WTC11 (cell line): ENCODE results near the gene ASF1A.

Source experiments
- CREB1 ChIP-seq: sonication (generic); formaldehyde crosslinking; IDR thresholded peaks from 2 replicates; pipeline ENCODE4 v1.8.0; 2023; ENCODE audit warnings: mild to moderate bottlenecking, missing genetic modification reagents
- CREM ChIP-seq: sonication (generic); formaldehyde crosslinking; IDR thresholded peaks from 2 replicates; pipeline ENCODE4 v1.8.1; 2022; ENCODE audit warnings: mild to moderate bottlenecking, missing genetic modification reagents, moderate library complexity
- JUN ChIP-seq: sonication (generic); formaldehyde crosslinking; IDR thresholded peaks from 2 replicates; pipeline ENCODE4 v1.8.0; 2023; ENCODE audit warnings: mild to moderate bottlenecking, missing genetic modification reagents
- SP1 ChIP-seq: sonication (generic); formaldehyde crosslinking; conservative IDR thresholded peaks from 2 replicates; pipeline ENCODE4 v1.8.1; 2022; ENCODE audit warnings: missing genetic modification reagents
- TEAD1 ChIP-seq: sonication (generic); formaldehyde crosslinking; IDR thresholded peaks from 2 replicates; pipeline ENCODE4 v1.8.0; 2022; ENCODE audit warnings: mild to moderate bottlenecking, missing genetic modification reagents
- ZNF317 ChIP-seq: sonication (generic); formaldehyde crosslinking; IDR thresholded peaks from 2 replicates; pipeline ENCODE4 v1.8.1; 2023; ENCODE audit warnings: low read depth, mild to moderate bottlenecking, moderate library complexity, missing genetic modification reagents, borderline replicate concordance
- TF ChIP-seq, protein P1 (sequence below): sonication (generic); formaldehyde crosslinking; IDR thresholded peaks from 2 replicates; pipeline ENCODE4 v1.8.0; 2022; ENCODE audit warnings: mild to moderate bottlenecking, missing genetic modification reagents
- TF ChIP-seq, protein P2 (sequence below): sonication (generic); formaldehyde crosslinking; IDR thresholded peaks from 2 replicates; pipeline ENCODE4 v1.8.0; 2023; ENCODE audit warnings: missing genetic modification reagents
- TF ChIP-seq, protein P3 (sequence below): sonication (generic); formaldehyde crosslinking; IDR thresholded peaks from 2 replicates; pipeline ENCODE4 v1.8.1; 2022; ENCODE audit warnings: mild to moderate bottlenecking, moderate library complexity, missing genetic modification reagents
- TF ChIP-seq, protein P4 (sequence below): sonication (generic); formaldehyde crosslinking; IDR thresholded peaks from 2 replicates; pipeline ENCODE4 v1.8.1; 2022; ENCODE audit warnings: low read depth, missing genetic modification reagents, borderline replicate concordance
- TF ChIP-seq, protein P5 (sequence below): sonication (generic); formaldehyde crosslinking; conservative IDR thresholded peaks from 2 replicates; pipeline ENCODE4 v1.8.1; 2022; ENCODE audit warnings: mild to moderate bottlenecking, missing genetic modification reagents
- TF ChIP-seq, protein P6 (sequence below): fragments of 200-600 bp; IDR thresholded peaks from 2 replicates; pipeline ENCODE4 v1.8.0; 2022; ENCODE audit warnings: antibody characterized with exemption
- TF ChIP-seq, protein P7 (sequence below): sonication (generic); formaldehyde crosslinking; IDR thresholded peaks from 2 replicates; pipeline ENCODE4 v1.8.1; 2023; ENCODE audit warnings: mild to moderate bottlenecking, missing genetic modification reagents
- TF ChIP-seq, protein P8 (sequence below): sonication (generic); formaldehyde crosslinking; IDR thresholded peaks from 2 replicates; pipeline ENCODE4 v1.8.1; 2023; ENCODE audit warnings: mild to moderate bottlenecking, missing genetic modification reagents, moderate library complexity

DNA sequence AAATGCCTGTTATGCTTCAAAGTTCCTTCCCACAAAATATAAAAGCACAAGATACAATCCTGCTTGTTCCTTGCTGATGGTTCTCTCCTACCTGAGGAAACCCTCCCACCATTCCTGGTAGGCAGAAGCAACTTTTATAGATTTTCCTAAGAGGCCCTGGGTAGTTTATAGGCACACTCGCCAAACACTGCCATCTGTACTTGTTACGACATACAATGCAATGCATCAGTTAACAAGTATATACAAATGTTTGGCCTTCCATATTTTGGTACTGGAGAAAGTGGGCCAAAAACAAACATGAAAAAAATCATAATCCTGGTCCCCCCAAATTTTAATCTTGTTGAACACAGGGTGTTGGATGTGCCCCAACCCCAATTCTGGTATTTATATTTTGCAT is 24.4 kb downstream of the ASF1A start:
- TF ChIP-seq JUN (CRISPR knock-in tag): no peak
- TF ChIP-seq, protein P1, sequence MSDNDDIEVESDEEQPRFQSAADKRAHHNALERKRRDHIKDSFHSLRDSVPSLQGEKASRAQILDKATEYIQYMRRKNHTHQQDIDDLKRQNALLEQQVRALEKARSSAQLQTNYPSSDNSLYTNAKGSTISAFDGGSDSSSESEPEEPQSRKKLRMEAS: no peak
- TF ChIP-seq, protein P2, sequence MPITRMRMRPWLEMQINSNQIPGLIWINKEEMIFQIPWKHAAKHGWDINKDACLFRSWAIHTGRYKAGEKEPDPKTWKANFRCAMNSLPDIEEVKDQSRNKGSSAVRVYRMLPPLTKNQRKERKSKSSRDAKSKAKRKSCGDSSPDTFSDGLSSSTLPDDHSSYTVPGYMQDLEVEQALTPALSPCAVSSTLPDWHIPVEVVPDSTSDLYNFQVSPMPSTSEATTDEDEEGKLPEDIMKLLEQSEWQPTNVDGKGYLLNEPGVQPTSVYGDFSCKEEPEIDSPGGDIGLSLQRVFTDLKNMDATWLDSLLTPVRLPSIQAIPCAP (CRISPR knock-in tag): no peak
- TF ChIP-seq SP1 (CRISPR knock-in tag): no peak
- TF ChIP-seq CREB1 (CRISPR knock-in tag): no peak
- no peak for TF ChIP-seq CREM (CRISPR knock-in tag)
- TF ChIP-seq, protein P3, sequence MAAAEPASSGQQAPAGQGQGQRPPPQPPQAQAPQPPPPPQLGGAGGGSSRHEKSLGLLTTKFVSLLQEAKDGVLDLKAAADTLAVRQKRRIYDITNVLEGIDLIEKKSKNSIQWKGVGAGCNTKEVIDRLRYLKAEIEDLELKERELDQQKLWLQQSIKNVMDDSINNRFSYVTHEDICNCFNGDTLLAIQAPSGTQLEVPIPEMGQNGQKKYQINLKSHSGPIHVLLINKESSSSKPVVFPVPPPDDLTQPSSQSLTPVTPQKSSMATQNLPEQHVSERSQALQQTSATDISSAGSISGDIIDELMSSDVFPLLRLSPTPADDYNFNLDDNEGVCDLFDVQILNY (CRISPR knock-in tag): no peak
- TF ChIP-seq, protein P4, sequence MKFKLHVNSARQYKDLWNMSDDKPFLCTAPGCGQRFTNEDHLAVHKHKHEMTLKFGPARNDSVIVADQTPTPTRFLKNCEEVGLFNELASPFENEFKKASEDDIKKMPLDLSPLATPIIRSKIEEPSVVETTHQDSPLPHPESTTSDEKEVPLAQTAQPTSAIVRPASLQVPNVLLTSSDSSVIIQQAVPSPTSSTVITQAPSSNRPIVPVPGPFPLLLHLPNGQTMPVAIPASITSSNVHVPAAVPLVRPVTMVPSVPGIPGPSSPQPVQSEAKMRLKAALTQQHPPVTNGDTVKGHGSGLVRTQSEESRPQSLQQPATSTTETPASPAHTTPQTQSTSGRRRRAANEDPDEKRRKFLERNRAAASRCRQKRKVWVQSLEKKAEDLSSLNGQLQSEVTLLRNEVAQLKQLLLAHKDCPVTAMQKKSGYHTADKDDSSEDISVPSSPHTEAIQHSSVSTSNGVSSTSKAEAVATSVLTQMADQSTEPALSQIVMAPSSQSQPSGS (CRISPR knock-in tag): no peak
- TF ChIP-seq, protein P5, sequence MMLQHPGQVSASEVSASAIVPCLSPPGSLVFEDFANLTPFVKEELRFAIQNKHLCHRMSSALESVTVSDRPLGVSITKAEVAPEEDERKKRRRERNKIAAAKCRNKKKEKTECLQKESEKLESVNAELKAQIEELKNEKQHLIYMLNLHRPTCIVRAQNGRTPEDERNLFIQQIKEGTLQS (CRISPR knock-in tag): no peak
- TF ChIP-seq ZNF317: no peak
- TF ChIP-seq TEAD1 (CRISPR knock-in tag): no peak
- TF ChIP-seq, protein P6, sequence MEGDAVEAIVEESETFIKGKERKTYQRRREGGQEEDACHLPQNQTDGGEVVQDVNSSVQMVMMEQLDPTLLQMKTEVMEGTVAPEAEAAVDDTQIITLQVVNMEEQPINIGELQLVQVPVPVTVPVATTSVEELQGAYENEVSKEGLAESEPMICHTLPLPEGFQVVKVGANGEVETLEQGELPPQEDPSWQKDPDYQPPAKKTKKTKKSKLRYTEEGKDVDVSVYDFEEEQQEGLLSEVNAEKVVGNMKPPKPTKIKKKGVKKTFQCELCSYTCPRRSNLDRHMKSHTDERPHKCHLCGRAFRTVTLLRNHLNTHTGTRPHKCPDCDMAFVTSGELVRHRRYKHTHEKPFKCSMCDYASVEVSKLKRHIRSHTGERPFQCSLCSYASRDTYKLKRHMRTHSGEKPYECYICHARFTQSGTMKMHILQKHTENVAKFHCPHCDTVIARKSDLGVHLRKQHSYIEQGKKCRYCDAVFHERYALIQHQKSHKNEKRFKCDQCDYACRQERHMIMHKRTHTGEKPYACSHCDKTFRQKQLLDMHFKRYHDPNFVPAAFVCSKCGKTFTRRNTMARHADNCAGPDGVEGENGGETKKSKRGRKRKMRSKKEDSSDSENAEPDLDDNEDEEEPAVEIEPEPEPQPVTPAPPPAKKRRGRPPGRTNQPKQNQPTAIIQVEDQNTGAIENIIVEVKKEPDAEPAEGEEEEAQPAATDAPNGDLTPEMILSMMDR: no peak
- TF ChIP-seq, protein P7, sequence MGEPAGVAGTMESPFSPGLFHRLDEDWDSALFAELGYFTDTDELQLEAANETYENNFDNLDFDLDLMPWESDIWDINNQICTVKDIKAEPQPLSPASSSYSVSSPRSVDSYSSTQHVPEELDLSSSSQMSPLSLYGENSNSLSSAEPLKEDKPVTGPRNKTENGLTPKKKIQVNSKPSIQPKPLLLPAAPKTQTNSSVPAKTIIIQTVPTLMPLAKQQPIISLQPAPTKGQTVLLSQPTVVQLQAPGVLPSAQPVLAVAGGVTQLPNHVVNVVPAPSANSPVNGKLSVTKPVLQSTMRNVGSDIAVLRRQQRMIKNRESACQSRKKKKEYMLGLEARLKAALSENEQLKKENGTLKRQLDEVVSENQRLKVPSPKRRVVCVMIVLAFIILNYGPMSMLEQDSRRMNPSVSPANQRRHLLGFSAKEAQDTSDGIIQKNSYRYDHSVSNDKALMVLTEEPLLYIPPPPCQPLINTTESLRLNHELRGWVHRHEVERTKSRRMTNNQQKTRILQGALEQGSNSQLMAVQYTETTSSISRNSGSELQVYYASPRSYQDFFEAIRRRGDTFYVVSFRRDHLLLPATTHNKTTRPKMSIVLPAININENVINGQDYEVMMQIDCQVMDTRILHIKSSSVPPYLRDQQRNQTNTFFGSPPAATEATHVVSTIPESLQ (CRISPR knock-in tag): no peak
- TF ChIP-seq, protein P8, sequence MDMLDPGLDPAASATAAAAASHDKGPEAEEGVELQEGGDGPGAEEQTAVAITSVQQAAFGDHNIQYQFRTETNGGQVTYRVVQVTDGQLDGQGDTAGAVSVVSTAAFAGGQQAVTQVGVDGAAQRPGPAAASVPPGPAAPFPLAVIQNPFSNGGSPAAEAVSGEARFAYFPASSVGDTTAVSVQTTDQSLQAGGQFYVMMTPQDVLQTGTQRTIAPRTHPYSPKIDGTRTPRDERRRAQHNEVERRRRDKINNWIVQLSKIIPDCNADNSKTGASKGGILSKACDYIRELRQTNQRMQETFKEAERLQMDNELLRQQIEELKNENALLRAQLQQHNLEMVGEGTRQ (CRISPR knock-in tag): no peak
